GM19438 (cell line): ENCODE data around the gene MSANTD1.

ENCODE experiments used
- ATAC-seq: cut with Tn5 transposase; IDR thresholded peaks from one replicate; pipeline ENCODE4 v1.9.1; 2021; ENCODE audit warnings: low read depth; ENCODE audit not compliant: unreplicated experiment

The MSANTD1 gene

DNA sequence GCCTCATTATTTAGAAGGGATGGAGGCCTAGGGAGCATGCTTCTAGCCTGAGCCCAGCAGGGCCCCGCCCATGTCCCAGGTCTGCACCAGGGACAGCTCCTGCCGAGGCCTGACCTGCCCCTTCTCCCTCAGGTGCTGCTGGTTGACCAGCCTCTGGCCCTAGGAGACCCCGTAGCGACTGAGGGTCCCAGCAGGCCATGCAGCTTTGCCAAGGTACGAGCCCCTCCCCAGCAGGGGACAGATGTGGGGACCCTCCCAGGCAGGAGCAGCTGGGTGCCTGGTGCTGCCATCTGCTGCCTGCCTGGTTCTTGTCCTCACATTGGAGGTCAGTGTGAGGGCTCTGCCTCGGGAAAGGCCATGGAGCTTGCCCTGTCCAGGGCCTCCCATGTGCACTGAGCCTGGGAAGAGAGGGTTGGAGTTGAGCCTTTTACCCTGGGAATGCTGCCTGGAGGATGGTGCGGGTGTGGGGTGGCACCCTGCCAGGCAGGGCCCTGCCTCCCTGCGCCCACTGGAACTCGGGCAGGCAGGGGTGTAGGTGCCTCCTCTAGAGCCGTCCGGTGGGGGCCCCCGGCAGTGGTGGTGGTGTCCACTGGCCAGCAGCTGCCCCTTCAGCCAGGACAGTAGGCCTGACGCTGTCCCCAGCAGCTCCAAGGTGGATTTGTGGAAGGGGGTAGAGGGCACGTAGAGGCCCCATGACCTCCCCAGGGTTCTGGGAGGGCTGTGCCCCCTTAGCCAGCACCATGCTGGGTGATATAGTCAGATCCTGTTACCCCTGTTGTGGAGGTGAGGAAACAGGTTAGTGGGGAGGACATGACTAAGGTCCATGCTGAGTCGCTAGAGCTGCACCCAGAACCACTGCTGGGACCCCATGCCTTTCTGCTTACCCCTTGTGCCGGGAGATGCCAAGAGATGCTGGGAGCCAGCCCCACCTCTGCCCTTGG, 2.2 kb upstream of the MSANTD1 start:
- ATAC-seq: no peak

DNA sequence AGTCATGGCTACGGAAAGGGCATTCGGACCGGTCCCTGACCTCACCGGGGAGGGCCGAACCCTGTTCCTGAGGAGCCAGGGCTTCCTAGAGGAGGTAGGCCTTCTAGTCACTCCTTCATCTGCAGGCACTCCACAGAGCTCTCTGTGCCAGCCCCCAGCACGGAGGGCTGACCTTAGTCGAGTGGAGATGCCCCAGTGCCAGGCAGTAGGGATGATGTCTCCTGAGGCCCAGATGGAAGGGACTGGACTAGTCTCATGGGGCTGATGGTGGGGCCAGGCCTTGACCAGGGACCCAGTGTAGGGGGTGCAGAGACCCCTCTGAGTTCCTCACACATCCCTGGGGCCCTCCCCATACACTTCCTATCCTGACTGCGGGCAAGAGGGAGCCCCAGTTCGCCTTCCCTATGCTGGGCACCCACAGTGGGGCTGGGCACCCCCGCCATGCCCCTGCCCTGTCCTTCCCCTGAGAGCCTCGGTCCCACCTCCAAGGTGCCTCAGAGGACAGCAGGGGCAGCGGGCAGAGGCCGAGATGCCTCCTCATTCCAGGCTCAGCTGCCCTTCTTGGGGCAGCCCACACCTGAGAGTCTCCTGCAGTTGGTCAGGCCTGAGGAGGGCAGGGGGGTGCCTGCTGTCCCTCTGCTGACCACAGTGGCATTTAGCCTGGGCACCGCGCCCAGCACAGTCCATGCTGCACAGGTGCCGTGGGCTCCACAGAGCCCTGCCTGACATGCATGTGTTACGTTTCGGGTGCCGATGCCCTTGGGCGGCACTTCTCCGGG, 1.4 kb upstream of the MSANTD1 start:
- ATAC-seq: no peak

DNA sequence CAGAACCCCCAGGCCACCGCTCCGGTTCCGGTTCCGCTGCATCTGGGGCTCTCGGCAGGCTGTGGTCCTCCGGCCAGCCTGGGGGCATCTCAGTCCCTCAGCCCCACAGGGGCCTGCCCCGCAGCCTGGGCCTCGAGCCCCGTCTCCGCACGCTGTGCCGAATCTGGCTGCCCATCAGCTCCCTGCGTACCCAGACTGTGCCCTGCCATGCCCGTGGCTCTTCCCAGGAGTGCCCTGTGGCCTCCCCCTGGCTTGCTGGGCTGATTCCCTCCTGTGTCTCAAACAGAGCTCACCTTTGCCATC, 830 bp upstream of the MSANTD1 start:
- no peak for ATAC-seq

DNA sequence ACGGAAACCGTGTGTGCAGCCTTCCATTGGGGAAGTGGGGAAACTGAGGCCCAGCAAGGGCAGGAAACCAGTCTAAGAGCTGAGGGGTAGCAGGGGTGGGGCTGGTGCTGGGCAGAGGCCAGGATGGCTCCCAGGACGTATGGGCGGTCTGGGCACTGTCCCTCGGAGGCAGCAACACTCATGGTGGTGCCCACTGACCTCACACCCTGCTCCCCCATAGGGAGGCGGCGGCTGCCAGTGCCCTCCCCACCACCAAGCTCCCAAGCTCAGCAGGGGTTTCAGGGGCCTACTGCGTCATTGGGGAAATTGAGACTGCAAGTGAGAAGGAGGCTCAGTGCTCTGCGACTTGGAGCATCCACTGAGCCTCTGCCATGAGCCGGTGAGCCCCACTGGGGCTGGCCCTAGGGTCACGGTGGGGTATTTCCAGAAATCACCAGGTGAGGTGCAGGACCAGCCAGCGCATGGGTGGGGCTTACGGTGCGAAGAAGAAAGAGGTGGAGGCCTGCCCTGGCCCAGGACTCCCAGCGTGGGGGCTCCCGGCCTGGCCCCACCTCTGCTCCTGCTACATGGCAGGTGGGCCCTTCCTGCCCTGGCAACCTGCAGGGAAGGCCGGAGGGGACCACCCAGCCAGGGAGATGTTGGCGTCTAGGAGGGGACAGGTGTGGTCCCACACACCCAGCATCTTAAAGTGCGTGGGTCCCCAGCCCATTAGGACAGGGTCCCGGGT, 915 bp downstream of the MSANTD1 start:
- ATAC-seq: no peak

DNA sequence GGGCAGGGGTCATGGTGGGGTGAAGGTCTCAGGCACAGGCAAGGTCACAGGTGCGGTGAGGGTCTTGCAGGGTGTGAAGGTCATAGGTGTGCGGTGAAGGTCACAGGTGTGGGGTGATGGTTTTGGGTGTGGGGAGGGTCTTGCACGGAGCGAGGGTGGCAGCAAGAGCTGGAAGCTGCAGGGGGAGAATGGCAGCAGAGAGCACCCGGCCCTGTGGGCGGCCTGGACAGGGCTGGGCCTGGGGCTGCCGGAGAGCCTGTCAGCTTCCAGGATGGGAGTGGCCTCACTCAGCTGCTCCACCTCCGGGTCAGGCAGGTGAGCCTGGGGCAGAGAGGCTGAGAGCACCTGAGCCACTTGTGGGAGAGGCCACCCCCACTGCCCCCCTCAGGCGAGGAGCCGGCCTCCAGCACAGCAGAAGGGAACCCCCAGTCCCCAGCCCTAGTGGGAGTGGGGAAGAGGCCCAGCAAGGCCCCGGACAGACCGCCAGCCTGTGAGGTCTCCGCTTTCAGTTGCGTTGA, 1.5 kb downstream of the MSANTD1 start:
- ATAC-seq: no peak

DNA sequence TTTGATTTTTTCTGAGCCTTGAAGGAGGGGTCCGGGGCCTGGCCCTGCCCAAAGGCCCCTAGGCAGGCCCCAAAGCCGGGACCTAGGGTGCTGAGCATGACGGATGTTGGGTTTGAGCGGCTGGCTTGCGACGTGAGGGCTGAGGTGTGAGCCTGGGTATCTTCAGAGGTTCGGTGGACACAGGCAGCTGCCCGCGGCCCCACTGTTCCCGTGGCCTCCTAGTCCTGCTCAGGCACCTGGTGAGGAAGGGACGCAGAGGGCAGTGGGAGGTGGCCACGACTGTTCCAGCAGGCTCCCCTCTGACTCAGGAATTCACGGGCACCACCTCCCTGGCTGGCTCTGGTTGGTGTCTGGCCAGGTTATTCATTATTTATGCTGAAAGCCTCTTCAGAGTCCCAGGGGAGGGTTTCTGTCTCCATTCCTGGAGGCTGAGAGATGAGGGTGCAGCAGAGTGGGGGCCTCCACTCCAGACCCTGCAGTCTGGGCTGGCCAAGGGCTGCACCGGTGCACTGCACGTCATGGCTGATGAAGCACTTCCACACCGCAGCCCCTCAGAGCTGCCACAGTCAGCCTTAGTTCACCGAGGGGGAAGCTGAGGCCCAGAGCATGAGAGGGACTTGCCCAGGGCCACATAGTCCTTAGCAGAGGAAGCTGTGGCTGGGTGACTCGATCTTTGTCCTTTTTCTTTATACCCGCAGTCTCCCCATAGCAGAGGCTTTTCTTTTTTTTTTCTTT, 2.2 kb downstream of the MSANTD1 start:
- ATAC-seq: no peak

DNA sequence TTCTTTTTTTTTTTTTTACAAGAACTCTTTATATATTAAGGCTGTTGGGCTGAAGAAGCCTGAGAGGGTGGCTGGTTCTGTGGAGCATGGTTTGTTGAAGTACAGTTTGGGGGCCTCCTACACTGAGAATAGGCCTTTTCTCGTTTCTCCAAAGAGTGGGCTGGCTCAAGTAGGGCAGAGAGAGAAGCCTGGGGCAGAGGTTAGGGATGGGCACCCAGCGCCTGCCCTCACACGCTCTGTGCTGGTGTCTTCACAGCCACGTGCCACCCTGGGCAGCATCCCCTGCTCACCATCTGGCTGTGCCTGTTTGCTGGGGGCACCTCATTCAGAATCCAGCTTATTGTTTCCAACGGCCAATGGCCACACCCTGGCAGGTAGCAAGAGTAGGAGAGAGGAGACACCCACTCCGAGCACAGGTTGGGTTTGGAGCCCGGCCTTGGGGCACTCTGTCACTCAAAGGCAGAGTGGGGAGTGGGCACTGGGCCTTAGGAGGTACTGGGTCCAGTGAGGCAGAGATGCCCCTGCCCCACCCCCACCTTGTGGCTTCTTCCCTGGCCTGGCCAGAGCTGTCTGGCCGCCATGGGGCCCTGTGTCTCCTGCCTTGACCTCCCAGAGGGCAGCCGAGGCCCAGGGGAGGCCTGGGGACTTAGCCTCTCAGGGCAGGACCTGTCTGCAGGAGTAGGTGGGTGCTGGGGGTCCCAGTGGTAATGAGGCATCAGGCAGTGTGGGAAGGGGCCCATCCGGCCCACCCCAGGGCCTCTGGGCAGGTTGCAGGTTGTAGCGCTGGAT, 2.9 kb downstream of the MSANTD1 start:
- no peak for ATAC-seq

DNA sequence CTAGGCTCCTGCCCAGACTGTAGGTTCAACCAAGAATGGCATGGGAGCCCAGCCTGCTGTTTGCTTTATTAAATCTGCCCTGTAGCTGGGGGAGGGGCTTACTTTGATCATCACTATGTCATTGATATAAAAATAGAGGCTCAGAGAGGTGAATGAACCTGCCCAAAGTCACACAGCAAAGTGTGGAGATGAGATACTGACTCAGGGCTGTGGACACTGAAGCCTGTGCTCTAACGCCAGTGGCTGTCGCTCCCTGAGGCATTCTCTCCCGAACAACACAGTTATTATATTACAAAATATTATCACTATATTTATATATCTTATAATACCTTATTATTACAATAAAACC, 3.5 kb downstream of the MSANTD1 start:
- ATAC-seq: no peak

DNA sequence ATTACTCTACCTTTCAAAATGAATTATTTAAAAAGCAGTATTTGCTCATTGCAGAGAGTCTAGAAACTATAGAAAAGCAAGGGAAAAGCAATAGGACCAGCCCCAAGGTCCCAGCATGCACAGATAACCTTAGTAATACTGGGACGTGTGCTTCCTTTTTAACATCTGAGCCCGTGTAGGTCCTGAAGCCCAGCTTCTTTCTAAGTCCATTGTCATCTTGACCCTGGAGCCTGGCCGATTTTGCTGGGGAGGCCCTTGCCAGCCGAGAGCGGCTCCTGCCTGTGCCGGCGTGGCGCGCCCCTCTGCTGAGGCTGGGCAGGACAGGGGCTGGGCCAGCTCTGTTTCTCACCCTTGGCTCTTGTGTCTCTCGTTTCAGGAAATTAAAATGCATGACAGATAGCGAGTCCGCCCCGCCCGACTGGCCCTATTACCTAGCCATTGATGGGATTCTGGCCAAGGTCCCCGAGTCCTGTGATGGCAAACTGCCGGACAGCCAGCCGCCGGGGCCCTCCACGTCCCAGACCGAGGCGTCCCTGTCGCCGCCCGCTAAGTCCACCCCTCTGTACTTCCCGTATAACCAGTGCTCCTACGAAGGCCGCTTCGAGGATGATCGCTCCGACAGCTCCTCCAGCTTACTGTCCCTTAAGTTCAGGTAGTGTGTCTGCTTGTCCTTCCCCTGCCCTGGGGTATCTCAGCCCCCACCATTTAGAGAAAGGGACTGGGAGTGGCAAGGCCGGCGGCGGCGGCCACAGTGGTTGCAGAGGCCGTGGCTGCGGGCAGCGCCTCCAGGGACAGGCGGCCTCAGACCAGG, 4.1 kb downstream of the MSANTD1 start:
- no peak for ATAC-seq

DNA sequence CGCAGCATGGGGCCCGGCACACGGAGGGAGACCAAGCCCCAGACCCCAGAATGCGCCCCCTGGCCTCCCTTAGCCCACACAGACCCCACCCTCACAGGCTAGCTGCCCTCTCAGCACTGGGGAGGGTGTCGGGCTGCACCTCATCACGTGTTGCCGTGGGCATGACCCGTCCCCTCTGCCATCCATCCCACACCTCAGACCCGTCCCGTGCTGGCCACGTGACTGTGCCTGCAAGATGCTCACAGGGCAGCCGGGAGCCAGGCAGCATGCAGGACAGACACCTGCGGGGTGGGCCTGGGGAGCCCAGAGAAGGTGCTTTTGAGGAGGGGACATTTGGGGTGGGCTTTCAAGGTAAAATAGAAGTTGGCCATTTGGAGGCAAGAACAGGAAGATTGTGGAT, 4.8 kb downstream of the MSANTD1 start:
- ATAC-seq: no peak

DNA sequence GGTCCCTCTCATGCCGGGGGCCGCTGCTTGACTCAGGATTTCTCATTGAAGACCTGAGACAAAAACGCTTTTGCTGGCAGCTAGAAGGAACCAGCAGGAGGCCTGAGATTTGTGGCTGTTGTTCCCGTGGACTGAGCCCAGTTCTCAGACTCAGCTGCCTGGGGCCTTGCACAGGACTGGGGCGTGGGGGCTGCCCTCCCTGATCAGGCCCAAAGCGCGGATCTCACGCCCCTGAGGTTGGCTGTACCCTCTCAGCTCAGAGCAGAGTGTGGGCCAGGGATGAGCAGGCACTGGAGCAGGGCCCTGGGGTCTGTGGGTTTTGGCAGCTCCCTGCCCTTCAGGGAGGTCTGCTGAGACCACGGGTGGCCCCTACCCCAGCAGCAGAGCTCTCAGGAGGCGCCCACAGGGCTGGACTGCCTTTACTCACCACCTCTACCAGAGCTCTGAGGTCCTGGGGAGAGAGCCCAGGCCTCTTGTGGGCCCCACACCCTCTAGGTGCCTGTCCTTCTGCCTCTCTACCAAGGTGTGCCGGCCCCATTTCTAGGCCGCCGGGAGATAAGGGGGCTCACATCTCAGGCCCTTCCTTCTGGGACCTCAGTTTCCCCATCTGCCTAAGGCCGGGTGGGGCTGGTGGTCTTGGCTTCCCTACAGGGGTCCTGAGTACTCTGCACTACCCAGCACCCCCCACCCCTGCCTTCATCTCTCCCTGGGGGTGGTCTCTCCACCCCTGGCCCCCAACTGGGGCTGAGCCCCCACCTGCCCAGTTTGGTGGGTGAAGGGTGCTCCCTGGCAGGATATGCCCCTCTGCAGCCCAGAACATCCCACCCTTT, 5.6 kb downstream of the MSANTD1 start:
- no peak for ATAC-seq

DNA sequence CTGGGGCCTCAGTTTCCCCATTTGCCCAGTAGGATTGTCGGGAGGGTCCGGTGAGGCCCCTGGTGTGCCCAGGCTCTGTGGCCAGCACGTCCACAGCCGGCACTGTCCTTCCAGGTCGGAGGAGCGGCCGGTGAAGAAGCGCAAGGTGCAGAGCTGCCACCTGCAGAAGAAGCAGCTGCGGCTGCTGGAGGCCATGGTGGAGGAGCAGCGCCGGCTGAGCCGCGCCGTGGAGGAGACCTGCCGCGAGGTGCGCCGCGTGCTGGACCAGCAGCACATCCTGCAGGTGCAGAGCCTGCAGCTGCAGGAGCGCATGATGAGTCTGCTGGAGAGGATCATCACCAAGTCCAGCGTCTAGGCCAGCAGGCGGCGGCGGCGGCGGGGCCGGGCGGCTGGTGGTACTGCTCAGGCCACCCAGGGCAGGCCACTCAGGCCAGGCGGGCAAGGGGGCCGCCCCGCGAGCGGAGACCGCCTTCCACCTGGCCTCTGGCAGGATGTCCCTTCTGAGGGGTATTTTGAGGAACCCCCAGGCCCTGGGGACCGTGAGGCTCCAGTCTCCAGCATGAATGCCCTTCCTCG, 6.7 kb downstream of the MSANTD1 start:
- no peak for ATAC-seq

DNA sequence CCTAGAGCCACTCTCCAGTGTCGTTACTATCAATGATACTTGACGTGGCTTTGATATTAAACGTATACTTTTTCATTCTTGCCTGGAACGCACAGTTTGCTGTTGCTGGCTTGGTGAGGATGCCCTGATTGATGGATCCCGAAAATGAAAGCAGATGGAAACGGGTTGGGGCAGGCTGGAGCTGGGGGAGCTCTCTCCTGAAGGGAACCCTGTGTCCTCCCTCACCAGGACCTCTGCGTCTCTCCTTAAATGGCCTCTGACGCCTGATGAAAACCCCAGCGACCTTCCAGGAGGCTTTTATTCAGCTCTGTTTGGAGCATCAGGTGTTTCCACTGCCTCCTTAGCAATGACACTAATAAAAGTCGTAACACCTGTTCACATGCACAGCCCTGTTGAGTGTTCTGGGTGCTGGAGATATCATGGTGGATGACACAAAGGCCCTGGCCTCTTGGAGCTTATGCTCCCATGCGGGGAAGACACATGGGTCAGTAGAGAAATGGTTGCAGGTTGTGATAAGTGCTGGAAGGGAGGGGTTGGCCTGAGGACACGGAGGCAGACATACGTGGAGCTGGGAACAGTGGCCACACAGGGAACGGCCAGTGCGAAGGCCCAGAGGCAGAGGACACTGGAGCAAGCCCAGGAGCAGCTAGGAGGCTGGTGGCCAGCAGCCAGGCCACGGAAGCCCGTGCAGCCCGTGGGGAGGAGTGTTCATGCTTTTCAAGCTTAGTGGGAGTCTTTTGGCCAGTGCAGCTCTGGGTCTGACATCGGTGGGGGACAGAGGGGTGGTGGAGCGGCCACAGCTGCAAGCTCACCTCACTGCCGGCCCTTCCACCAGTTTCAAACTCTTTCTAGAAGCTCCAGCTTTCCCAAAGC, 7.5 kb downstream of the MSANTD1 start:
- ATAC-seq: no peak

DNA sequence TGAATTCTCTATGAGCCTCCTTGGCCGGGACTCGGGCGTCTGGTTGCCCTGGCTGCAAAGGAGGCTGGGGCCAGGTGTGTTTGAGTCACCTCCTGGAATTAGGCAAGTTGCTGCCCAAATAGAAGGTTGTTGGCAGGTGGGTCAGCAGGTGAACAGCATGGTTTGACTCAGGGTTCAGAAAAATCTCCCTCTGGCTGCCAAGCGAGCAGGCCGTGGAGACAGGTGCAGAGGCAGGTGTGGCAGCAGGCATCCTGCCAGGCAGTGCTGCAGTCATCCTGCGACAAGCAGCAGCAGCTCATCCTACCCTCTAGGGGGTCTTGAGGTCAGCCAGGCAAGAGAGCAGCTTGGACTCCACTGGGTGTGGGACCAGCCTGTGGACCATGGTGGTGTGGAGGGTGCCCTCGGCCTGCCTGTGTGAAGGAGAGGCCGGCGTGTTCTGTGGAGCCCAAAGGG, 8.2 kb downstream of the MSANTD1 start:
- no peak for ATAC-seq

DNA sequence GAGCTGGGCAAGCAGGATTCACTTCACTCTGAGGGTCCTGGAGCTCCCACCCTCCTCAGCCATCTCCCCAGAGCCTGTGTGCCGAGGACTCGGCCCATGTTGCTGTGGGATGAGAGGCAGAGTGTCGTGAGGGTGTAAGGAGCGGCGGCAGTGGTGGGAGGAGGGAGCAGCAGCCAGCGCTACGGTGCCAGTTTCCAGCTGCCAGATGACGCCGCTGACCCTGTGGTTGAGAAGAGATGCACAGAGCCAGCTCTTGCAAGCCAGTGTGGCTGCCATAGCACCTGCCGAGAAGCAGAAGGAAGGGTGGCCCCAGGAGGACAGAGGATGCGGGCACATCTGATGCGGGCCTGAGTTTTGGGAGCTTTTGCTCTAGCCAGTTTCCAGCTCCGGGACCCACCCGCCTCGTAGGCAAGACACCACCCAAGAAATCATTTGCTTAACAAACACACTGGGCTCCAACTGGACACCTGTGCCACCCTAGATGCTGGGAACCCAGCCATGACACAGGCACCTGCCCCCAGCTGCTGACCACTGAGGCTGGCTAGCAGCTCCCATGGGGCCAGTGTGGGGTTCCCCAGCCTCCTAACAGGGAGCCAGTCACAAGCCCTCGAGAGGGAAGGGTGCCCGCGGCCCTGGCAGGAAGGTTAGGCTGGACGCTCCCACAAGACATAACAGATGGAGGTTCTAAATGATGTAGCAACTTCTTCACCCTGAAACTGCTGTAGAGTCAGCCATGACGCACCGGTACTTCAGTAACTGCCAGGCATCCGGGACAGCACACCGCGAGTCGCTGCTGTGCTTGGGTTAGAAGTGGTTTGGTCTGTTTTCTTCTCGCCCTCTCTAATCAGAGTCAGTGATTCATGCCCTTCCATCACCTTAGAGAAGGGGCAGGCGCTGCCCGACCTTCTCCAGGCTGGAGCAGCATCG, 8.9 kb downstream of the MSANTD1 start:
- ATAC-seq: no peak
